Inferior parietal cortex (tissue), 1 donor: ENCODE data around the gene CEACAM5.
A peak's percentile ranks its signal among the peaks of the same experiment; 100 is the strongest.
"Not testable (repeated sequence)": the region's sequence is repeated elsewhere in the genome, so short reads cannot be mapped to it uniquely, and the experiment has no call there.

Source experiments
- DNase-seq: peaks from one replicate; pipeline ENCODE4 v3.0.0-alpha.2; 2016; ENCODE audit errors: extremely low spot score

CEACAM5 gene

GRCh38 chr19:41740415-41741243, 32.2 kb downstream of the CEACAM5 start:
- no peak for DNase-seq

GRCh38 chr19:41741244-41741554, 32.8 kb downstream of the CEACAM5 start:
- no peak for DNase-seq

DNA sequence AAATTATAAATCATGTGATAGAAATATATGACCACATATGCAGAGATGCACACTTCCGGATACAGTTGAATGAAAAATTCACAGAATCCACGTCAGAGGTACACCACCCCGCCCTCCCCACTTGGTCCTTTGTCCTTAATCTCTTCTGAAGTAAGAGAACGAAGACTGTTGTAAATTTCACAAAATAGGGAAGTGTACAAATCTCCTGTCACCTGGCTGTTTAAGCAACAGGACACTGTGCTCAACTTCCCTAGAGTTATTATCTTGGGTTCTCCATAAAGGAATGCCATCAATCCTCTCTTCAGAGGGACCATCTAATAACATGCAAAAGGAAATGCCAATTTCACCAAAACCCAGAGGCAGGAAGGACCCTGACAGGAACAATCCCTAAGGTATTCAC, 36.4 kb downstream of the CEACAM5 start:
- DNase-seq, result no peak

DNA sequence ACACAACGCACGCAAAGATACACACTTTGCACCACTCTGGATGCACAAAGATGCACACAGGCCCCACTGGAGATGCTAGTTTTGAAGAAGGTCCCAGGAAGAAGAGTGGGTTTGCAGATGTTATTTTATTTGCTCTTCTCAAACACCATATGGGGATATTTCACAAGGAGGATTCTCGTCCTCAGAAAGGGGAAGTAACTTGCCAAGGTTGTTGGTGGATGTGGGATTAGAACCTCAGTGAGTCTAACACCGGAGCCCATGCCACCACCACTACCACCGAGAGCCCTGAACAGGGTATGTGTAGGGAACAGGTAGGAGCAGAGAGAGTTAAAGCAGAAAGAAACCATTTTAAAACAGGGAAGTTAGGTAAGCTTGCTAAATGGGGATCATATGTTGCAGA, 37.3 kb downstream of the CEACAM5 start:
- no peak for DNase-seq

DNA sequence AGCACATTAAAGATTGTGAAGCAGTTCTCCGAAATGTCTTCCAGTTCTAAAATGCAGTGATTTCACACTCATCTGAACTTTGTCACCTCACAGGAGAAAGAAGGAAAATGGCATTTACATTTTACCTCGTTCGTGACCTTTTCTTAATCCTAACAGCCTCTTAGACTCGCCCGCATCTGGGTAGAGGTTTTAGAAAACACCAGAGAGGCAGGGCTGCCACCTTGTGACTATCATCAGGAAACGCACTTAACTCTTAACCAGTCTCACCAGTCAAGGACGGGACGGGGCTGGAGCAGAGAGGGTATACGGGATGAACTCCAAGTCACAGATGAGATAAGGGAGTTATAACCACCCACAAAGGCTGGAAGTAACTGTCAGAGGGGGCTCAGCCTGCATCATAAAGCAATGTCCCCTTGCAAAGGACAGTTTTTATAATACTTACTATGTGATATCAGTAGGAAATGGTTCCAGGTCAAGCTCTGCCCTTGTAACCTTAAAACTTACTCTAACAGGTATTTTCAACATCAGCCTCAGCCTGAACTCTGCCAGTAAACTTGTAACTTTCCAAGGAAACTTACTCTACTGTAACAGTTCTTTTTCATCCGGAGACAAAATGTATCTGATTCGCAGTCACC, 38.3 kb downstream of the CEACAM5 start:
- DNase-seq, result peak; percentile 43

GRCh38 chr19:41748012-41748411, 39.6 kb downstream of the CEACAM5 start:
- no peak for DNase-seq

DNA sequence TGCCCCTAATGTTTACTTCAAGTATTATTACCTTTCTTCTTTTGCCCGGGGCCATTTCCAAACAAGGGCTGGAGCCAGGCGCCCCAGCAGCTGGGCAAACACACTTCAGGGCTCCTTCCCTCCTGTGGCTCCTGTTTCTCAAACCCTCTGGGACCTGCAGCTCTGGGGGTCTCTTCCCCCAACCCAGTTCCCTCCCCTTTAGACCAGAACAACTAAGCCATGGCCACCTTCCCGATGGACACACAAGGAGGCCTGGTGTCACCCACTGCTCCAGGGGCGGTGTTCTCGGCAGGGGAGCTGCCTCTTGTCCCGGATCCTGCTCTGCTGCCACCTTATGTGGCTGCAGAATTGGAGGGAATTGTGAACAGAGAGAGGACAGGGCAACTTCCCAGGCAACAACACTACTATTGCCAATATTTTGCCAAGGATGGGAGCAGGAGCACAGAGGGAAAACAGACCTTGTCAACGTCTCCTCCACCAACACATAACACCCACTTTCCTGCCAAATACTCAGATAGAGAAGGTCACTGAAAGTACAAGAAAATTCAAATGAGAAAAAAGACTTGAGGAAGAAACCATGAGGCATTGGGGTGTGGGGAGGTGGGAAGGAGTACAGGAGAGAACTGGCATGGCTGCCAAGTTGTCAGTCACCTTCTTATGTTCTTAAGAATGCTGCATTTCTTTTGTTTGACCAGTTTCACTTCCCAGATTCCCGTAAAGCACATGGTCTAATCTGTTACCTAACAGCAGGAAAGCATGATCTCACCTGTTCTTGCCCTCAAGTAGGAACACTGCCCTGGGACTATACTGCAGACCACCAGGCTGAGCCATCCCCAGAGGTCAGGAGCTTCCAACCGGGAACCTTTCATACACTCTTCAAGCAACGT, 42.1 kb downstream of the CEACAM5 start:
- DNase-seq, result not testable (repeated sequence)

DNA sequence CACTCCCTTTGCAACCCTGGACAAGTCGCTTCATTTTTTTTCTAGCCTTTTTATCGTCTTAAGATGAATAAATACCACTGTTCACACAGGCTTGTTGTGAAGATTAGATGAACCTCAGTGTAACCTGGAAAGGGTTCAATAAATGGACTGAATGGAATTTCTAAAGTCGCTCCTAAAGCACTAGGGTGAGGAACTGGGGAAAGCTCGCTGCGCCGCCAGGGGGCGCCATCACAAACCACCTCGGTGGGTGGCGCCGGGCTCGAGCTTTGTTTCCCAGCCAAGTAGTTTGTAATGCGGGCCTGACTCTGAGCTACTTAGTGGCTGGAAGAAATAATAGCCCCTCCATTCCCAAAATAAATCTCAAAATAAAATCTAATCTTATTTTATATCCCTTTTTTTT, 44.7 kb downstream of the CEACAM5 start:
- no peak for DNase-seq

DNA sequence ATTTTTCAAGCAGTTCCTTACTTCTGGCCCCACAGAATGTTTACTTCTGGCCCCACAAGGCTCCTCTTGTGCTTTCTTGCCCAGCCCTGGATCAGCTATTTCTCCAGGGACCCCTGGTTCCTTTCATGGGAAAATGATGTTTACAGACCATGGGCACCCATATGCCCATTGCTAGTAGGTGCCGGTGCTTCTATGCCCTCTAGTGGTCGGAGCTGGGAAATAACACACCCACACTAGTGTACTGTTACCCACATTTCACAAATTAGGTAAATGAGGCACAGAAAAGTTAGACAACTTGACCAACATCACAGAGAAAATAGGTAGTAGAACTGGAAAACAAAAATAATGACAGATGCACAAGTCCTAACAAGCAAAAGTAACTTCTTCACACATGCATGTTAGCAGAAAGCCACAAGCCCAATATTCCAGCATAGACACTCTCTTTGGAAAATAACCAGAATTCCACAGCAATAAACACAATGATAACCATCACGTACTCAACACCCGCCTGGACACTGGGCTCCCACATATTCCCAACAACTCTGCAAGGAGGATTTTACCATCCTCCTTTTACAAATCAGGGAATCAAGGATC, 45.6 kb downstream of the CEACAM5 start:
- DNase-seq, result peak; percentile 42

DNA sequence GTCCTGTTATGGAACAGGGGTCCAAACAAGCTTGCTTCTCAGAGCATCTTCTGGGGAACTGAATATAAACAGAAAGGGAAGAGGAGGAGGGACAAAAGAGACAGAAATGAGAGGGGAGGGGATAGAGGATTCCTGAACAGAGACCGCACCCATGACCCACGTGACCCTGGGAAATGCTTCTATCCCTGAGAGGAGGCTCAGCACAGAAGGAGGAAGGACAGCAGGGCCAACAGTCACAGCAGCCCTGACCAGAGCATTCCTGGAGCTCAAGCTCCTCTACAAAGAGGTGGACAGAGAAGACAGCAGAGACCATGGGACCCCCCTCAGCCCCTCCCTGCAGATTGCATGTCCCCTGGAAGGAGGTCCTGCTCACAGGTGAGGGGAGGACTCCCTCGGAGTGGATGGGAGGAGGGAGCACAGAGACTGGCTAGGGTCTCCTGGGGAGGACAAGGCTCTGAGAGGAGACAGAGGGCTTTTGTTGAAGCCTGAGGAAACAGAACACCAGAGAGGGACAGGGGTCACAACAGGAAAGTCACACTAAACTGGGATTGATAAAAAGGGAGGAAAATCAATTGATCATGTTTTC, 47.0 kb downstream of the CEACAM5 start, which contains the start of gene CEACAM6:
Gene CEACAM6 (plus strand): TSS at position 203 of the 586 bp plus-strand sequence. CDS start 109 bp downstream, at position 312.
- no peak for DNase-seq

DNA sequence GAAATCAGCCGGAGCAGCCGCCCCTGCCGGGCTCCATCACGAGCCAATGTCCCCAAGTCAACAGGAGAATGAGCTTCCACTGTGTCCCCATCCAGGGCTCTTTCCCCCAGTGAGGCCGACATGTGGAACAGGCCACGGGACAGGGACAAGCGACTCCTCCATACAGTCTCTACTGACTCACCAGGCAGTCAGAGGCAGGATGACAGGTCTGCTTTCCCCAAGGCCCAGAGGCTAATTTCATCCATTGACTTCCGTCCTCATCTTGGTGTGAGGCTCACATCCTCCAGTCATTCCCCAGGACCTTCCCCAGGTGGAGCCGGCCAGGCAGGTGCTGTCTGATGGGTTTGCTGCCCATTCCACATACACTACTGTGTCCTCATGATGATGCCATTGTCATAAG, 50.4 kb downstream of the CEACAM5 start:
- no peak for DNase-seq

- no peak for DNase-seq
Observed at GRCh38 chr19:41767115-41767514, 58.7 kb downstream of the CEACAM5 start.

GRCh38 chr19:41768105-41768504, 59.7 kb downstream of the CEACAM5 start:
- not testable (repeated sequence) for DNase-seq

DNA sequence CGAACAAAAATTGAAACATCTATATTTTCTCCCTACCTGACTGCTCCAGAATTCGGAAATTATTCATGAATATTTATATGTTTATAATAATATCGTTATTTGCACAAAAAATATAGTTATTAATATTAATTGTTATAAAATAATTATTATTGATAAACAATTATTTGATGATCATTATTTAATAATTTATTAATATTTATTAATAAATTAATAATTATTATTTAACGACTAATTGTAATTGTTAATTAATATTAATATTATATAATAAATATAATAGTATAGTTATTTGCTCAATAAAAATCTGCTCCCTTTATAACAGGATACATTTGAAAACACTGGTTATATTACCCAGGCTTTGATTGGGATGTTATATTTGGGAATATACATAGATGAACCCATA, 61.2 kb downstream of the CEACAM5 start:
- no peak for DNase-seq

DNA sequence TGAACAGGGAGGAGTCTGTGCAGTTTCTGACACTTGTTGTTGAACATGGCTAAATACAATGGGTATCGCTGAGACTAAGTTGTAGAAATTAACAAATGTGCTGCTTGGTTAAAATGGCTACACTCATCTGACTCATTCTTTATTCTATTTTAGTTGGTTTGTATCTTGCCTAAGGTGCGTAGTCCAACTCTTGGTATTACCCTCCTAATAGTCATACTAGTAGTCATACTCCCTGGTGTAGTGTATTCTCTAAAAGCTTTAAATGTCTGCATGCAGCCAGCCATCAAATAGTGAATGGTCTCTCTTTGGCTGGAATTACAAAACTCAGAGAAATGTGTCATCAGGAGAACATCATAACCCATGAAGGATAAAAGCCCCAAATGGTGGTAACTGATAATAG, 63.0 kb downstream of the CEACAM5 start:
- no peak for DNase-seq

DNA sequence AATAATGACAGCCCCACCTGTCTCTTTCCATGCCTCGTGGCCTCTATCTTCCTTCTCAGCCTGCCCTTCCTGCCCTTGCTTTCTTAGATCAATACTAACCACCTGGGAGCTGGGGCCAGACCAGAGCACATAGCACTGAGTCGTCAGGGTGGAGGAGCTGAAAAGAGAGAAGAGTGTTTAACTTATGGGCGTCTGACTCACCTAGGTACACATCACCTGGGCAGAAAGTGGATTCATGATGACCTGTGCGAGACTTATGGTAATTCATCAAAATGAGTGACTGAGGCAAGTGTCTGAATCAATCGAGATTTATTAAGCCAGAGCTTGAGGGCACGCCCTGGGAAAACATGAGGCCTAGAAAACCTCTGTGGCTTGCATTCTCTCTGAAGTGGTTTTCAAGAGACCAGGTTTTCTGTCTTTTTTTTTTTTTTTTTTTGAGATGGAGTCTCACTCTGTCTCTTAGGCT, 66.1 kb downstream of the CEACAM5 start:
- no peak for DNase-seq

GRCh38 chr19:41776700-41777099, 68.3 kb downstream of the CEACAM5 start:
- DNase-seq, result no peak
